NCI-H2227 treated with DMSO at 0.1 percent for 48 hours (cell line): ENCODE data around the gene EREG.

Source experiments
- DNase-seq: peaks from one replicate; lab custom pipeline; 2025; lab: John Stamatoyannopoulos, UW

EREG gene

DNA sequence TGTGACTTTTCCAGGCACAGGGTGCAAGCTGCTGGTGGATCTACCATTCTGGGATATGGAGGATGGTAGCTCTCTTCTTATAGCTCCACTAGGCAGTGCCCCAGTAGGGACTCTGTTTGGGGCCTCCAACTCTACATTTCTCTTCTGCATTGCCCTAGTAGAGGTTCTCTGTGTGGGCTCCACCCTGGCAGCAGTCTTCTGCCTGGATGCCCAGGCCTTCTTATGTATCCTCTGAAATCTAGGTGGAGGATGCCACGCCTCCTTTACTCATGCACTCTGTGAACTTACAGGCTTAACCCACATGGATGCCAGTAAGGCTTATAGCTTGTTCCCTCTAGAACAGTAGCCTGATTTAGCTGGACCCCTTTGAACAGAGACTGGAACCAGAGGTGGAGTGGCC is 20.9 kb upstream of the EREG start:
- DNase-seq, result no peak

DNA sequence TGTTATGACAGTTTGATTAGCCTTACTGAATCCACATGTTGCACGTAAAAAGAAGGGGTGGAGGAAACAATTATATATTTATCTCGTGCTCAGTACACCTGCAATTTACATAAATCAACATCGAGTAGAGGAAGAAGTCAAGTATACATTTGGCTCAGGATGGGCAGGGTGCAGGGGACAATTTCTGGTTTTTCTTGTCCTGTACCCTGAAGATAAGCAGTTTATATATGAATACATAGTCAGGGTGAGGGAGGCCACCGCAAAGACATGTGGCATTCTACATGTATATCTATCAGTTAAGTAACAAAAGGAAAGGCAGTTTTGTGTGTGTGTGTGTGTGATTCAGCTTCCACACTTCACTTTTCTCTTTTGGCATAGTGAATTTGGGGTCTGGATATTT is 11.1 kb upstream of the EREG start:
- DNase-seq, result no peak

DNA sequence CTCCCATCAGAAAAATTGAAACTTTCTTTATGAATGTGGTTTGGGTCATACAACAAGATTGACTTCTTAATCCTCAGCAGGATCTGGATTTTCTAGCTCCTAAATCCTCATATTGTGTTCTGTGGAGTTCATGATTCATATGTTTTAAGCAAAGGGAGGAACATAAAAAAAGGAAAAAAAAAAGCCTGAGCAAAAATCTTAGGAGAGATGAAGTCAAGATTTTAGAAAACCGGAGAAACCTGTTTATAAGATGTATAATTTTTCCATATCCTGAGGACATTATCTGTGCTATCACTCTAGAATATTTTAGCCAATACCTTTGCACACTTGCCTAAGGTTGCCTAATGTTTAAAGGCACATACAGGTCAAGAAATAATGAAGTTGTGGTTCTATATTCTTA is 7.0 kb upstream of the EREG start:
- DNase-seq, result no peak

DNA sequence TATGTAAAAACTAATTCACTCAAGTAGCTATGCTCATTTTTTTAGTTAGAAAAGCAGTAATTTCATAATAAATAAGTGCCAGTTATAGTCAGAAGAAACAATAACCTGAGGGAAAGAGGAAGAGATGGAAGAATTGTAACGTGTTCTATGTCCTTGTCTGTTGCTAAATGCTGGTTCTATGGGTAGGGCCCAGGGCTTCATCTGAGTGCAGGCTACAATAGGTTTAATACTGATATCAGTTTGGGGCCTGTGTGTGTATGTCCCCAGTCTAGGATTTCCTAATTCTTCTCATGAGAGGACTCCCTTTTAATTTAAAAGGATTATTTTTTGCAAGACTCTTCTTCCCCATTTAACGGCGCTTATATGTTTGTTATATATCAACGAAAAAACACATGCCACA is 3.3 kb upstream of the EREG start:
- no peak for DNase-seq

DNA sequence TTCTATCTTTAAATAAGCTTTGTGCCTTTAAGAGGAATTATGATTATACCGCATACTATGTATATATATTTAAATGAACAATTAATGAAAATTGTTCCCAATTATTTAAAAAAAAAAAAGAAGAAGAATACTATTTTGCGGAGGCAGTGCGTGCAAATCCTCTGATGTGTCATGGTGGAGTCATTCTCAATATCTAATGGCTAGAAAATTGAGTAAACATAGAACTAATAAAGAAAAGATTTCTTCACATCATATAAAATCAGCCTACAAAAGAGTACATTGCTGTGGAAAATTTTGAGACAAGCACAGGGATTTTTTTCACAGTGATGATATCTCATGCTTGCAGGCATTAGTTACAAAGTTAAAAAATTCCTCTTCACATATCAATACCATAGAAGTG is 2.6 kb upstream of the EREG start:
- no peak for DNase-seq

DNA sequence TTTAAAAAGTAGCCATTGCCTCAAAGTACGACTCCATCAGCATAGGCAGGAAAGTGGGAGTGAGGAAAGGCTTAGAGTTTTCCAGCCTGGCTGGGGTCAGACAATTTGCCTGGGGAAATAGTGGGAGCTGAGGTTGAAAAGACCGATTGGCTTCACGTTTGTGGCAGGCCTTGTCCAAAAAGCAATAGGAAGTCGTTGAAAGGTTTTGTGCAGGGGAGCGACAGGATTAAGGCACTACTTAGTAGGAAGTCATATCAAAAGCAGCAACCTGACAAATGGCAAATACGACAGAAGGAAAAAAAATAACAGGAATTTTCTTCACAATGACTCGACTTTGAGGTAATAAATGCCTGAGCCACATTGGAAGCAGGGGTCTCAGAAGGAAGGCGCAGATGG is 691 bp upstream of the EREG start:
- no peak for DNase-seq

DNA sequence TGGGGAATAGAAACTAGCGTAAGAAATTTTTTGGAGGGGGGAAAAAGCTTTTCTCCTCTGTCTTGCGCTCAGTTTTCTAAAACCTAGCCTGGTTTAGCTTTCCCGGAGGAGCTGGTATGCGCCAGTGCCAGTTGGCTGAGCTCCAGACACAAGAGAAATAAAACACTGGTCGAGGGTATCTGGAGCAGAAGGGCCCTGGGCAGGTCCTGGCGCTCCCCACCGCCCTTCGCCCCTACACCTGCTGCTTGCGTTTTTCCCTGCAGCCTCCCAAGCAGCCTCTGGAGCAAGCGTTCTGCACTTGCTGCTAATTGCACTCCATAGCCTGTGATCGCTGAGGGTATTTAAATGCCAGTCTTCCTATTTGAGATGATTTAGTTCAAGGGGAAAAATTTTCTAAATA is 816 bp downstream of the EREG start:
- DNase-seq, result no peak

DNA sequence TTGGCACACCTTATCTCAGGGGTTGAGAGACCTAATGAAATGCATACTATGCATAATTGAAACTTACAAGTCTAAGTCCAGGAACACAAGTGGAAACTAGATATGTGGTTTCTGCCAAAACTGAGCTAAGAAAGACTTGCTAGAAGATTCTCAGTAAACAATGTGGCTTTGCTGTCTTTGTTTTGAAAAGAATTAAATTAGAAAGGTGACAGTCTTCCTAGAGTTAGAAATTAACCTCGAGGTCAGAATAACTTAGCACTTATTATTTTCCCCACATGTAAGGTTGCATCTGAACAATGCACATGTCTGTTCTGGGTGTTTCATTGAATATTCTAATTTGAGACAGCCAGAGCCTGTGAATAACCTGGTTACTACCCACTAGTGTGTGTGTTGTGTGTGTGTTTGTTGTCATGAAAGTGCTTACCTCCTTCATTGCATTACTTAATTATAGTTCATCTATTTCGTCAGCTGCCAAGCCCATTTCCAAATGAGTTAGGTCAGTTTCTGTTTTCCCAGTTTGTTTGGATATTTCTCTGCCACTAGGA is 1.5 kb downstream of the EREG start:
- DNase-seq, result no peak

DNA sequence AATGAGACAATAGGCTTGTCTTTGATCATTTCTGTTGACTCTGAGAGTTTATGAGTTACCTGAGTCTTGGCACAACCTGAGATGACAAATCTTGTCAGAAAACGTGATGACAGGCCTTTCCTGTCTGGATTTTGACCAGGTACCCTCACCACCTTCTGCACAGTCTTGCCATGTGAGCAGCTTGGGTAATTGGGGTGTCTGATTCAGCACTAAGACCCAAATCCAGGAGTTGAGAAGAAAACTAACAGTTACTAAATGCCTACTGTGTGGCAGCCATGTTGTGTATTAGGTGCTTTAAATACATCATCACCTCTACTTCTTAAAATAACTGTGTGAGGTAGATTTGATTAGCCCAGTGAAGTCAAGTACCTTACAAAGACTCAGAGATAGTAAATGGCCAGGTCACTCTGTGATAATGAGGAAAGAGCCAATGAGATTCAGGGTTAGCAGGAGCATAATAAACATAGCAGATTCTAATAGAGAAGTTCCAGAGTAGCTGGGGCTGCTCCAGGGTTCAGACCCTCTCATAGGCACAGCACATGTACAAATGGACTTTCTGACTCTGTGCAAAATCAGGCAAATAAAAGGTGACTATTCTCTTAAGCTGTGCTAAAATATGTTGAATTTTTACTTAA is 2.8 kb downstream of the EREG start:
- no peak for DNase-seq

DNA sequence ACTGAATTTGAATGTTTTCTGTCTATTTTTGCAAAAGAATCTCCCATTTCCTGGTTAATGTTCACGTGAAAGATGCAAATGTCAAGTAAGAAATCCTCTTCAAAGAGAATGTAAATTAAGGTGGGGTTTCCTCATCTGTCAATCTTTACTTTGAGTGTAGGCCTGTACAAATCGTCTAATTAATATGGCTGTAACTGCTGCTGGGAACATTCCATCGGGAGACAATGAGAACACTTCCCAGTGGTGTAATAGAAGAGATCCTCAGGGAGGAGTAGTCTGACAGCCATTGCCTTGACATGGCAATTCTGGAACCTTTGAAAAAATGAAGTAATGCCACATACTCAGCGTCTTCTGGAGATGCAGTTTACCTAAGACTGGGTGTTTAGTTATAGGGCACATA is 3.7 kb downstream of the EREG start:
- no peak for DNase-seq

DNA sequence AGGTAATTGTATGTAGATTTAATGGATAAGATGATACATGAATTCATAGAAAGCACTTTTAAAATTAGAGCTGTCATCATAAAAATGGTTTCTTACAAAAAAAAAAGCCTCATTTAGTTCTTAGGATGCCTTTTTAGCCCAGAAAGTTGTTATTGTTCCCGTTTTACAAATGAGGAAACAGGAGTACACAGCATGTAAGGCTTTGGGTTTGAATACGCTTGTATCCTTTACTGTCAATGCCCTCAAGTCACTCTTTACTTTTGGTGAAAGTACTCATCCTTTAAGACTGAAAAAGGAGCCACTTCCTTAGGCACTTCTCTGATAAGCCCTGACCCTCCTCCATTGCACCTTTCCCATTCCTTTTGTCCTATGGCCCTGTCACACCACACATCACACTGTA is 4.9 kb downstream of the EREG start:
- DNase-seq, result no peak

DNA sequence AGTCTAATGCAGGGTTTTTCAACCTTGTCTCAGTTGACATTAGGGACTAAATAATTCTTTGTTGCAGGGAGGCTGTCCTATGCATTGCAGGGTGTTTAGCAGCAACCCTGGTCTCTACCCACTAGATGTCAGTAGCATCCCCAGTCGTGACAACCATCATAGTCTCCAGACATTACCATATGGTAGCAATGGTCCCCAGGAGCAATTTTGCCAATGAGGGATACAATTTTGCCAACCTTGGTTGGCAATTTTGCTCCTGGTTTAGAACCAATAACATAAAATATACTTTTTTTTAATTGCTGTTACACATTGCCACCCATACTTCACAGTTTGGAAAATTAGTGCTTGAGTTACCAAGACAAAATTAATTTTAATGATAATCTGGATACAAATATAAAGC is 6.0 kb downstream of the EREG start:
- no peak for DNase-seq

DNA sequence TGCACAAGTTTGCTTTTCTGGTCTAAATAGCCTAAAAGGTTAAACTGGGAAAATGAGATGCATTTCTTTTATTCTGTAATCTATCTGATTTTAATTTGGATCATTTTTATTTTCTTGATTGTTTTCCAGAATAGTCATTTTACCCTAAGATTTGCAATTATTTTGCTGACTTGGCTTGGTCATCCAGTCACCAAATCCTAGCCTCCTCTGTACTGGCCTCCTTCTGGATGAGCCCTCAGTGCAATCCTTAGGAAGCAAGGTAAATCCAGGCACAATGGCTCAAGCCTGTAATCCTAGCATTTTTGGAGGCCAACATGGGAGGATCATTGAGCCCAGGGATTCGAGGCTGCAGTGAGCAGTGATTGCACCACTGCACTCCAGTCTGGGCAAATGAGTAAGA is 9.2 kb downstream of the EREG start:
- no peak for DNase-seq

DNA sequence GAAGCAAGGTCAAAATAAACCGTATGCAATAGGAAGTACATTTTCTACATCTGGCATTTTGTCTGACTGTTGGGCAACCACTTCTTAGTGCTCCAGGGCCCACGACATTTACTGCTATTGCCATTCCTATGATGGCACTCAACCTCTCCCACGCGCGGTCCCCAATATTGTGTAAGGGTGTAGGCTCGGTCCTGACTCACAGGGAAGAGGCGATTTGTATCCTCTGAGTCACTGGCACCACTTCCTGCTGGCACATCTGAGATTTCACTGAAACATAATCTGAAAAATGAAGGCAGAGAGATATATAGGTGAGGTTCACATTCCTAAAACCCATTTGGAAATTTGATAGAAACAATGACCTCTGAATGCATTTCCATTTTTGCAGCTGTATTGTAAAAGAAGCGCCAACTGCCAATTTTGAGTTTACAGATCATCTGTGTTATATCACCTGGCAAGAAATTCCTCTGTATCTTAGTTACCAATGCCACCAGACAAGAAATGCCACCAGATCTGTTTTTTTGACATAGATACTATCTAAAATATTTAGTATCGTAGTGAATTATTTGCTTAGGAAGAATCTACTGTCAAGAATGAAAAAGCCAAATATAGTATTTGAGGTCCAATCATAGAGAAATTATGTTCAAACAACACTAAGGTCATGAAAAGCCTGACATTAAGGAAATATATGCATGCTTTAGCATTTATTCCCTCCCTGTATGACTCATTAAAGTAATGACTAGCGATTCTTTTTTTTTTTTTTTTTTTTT is 9.8 kb downstream of the EREG start:
- DNase-seq, result no peak

DNA sequence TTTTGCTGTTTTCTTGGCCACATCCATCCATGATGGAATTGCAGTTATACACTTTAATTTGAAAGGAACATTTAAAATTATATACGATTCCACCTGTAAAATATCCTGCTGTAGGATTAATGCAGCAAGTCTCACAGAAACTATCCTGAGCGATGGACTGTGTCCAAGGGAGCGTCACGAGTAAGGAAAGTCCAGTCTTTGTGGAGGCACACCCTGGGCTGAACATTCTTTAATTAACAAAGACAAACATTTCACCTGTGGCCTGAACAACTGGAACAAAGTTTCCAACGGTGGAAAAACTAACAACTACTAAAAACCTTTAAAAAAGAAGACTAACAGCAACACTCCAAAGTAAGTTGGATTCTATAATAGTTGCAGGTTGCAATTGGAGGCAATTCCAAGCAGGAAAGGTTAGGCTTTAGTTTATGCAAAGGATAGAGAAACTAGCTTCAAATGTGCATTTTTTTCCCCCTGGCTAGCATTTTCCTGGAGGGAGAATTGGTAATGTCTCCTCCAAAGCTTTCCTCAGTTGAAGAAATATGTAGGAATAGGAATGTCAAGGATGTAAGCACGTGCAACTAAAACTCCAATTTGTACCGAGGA is 11.0 kb downstream of the EREG start:
- DNase-seq, result no peak

DNA sequence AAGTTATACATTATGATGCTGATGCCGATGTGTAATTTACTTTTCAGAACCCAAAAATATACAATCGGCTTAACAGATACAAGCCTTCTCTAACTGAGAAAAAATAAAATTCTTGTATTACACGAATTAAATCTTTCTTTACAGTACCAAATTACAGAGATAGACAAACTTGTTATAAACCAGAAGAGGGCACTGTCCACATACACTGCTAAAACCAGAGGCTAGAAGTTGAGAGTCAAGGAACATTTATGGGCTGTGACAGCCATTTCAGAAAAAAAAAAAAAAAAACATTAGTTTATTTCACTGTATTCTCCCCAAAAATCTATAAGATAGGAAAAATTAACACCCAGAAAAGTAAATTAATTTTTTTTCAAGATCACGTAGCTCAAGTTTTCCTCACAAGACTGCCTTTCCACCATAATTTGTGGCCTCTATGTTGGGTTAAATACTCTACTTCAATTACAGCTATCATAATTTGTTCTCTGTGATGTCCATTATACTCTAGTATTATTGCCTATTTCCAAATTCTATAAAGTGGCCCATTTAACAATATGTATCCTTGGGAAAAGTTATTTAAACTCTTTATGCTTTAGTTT is 12.0 kb downstream of the EREG start:
- DNase-seq, result no peak

DNA sequence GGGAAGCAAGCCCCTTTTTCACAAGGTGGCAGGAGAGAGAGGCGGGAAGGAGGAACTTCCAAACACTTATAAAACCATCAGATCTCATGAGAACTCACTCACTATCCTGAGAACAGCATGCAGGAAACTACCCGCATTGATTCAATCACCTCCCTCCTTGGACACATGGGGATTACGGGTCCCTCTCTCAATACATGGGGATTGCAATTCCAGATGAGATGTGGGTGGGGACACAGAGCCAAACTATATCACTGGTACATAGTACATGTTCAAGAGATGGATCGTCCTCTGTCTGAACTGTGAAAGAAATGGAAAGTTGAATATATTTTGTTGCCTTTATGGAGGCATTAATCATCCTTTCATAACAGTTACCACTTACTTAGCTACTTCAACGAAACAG is 12.8 kb downstream of the EREG start:
- no peak for DNase-seq

DNA sequence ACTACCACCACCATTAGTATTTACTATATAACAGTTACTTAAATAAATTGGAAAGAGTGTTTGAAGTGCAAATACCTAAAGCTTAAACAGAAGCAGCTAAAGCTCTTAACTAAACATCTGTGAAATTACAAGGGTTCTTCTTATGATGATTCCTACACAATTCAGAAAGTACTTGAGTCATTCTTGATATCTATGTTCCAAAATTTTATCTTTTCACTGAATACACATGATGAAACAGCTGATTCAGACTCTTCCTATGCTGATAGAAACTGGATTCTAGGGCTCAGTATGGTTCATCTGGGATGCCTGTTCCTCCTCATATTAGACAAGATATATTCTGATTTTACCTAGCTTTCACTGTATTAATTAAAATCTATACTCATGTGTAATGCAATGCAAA is 13.6 kb downstream of the EREG start:
- DNase-seq, result no peak

DNA sequence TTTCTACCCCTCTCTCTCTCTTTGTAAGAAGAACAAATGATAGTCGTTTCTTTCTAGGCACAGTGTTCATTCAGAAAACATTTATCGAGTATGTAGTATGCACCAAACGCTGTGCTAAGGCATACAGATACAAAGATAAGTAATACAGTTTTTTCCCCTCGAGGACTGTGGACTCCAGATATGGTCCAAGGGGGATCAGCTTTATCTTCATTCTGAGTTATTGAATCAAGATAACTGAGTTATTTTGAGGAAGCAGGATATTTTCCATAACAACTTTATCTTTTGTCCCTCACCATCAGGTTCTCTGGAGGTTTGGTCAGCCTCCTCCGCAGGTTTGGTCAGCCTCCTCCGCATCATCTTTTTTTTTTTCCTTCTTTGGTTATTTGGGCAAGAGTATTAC is 15.0 kb downstream of the EREG start:
- no peak for DNase-seq

DNA sequence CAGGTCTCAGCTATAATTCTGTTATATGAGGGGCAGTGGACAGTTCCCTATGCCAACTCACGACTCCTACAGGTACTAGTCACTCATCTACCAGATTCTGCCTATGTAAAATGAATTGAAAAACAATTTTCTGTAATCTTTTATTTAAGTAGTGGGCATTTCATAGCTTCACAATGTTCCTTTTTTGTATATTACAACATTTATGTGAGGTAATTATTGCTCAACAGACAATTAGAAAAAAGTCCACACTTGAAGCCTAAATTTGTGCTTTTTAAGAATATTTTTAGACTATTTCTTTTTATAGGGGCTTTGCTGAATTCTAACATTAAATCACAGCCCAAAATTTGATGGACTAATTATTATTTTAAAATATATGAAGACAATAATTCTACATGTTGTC is 20.4 kb downstream of the EREG start:
- DNase-seq, result no peak

DNA sequence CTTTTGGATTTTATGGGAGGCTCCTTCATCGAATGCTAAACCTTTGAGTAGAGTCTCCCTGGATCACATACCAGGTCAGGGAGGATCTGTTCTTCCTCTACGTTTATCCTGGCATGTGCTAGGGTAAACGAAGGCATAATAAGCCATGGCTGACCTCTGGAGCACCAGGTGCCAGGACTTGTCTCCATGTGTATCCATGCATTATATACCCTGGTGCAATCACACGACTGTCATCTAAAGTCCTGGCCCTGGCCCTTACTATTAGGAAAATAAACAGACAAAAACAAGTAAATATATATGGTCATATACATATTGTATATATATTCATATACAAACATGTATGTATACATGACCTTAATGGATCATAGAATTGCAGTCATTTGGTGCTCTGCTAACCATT is 21.2 kb downstream of the EREG start:
- DNase-seq, result no peak

DNA sequence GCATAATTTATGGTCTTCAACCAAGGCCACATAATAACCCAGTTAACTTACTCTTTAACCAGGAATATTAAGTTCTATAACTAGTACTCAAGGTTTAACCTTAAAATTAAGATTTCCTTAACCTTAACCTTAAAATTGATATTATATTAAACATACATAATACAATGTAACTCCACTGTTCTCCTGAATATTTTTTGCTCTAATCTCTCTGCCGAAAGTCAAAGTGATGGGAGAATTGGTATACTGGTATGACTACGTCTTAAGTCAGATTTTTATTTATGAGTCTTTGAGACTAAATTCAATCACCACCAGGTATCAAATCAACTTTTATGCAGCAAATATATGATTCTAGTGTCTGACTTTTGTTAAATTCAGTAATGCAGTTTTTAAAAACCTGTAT is 22.8 kb downstream of the EREG start:
- no peak for DNase-seq

DNA sequence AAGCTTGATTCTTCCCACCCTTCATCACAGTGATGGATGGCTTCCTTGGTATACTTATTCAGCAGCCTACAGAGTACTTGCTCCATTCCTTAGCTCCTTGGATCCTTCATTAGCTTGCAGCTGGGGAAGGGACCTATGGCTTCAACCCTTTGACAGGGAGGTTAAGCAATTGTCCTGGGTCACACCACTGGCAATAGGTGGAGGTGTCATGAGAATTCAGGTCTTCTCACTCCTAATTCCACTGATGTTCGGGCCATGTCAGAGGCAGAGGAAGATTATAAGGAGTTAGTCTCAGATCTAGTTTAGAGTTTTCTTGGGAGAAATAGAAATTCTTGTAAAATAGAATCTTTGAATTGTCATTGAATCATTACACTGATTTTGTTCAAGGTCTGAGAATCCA is 24.5 kb downstream of the EREG start:
- no peak for DNase-seq
